Measurements from ENCODE around the gene ANKRD62. TPM values are rescaled to one million over a fixed set of nuclear protein-coding genes. Genes with fewer than 3 reads are reported as not detected.

The ANKRD62 gene
- total RNA-seq, 2 donors from 2014 or later: 13.0 to 14.2 TPM

GRCh38 chr18:12053289-12053688 lies 40.4 kb upstream of the ANKRD62 start:
- no peak for ATAC-seq
- Histone ChIP-seq H3K27me3 (no peaks in the 10 kb centered on the region), H3K36me3 (replicated peaks in 1 of 2; ENCODE audit: insufficient read depth in 1 of 2, low read depth in 2 of 2) (no peaks in the 10 kb centered on the region), H3K27ac (no peak overlapping the region), H3K4me3 (no peak overlapping the region), H3K9me3 (no peaks in the 10 kb centered on the region), H3K4me1 (no peaks in the 10 kb centered on the region)
- intact Hi-C loops (cut with DNase I): no loop called here
- TF ChIP-seq CTCF (IDR thresholded peaks at IDR 0.05) (no peak), POLR2A (IDR thresholded peaks at IDR 0.05) (no peak)
- DNase-seq: no peak
- 46 to 47% methylated on average over 2 of the region's 2 CpGs for WGBS, 2 donors

- DNase-seq (no peak), ATAC-seq (no peak)
- intact Hi-C loops (cut with DNase I): no loop called here
- Histone ChIP-seq H3K4me1 (no peaks in the 10 kb centered on the region), H3K36me3 (replicated peaks in 1 of 2; ENCODE audit: insufficient read depth in 1 of 2, low read depth in 2 of 2) (no peaks in the 10 kb centered on the region), H3K27me3 (no peaks in the 10 kb centered on the region), H3K4me3 (no peak overlapping the region), H3K9me3 (no peaks in the 10 kb centered on the region), H3K27ac (no peak overlapping the region)
- TF ChIP-seq POLR2A (IDR thresholded peaks at IDR 0.05): no peak
- WGBS, 2 donors: 75 to 91% methylated on average over 14 of the region's 14 CpGs
Observed at GRCh38 chr18:12056034-12056883, 37.4 kb upstream of the ANKRD62 start.

GRCh38 chr18:12056884-12057402 lies 36.7 kb upstream of the ANKRD62 start:
- no peak overlapping the region for H3K27ac ChIP-seq
- DNase-seq: no peak
- no peaks in the 10 kb centered on the region for H3K9me3 ChIP-seq
- intact Hi-C loops (cut with DNase I): no loop called here
- H3K4me1 ChIP-seq: no peaks in the 10 kb centered on the region
- no peaks in the 10 kb centered on the region for H3K36me3 ChIP-seq (replicated peaks in 1 of 2; ENCODE audit: insufficient read depth in 1 of 2, low read depth in 2 of 2)
- 75 to 96% methylated on average over 4 to 14 of the region's 14 CpGs for WGBS, 2 donors
- ATAC-seq: no peak
- no peaks in the 10 kb centered on the region for H3K27me3 ChIP-seq
- TF ChIP-seq CTCF (IDR thresholded peaks at IDR 0.05) (no peak), POLR2A (IDR thresholded peaks at IDR 0.05) (no peak)
- H3K4me3 ChIP-seq: no peak overlapping the region

GRCh38 chr18:12057419-12058039 lies 36.1 kb upstream of the ANKRD62 start:
- Histone ChIP-seq H3K4me3 (no peak overlapping the region), H3K27me3 (no peaks in the 10 kb centered on the region), H3K4me1 (no peaks in the 10 kb centered on the region), H3K9me3 (no peaks in the 10 kb centered on the region), H3K36me3 (replicated peaks in 1 of 2; ENCODE audit: insufficient read depth in 1 of 2, low read depth in 2 of 2) (no peaks in the 10 kb centered on the region), H3K27ac (no peak overlapping the region)
- WGBS, 2 donors: 70 to 84% methylated on average over 8 to 14 of the region's 14 CpGs
- ATAC-seq: no peak
- no peak for DNase-seq
- TF ChIP-seq CTCF (IDR thresholded peaks at IDR 0.05) (no peak), POLR2A (IDR thresholded peaks at IDR 0.05) (no peak)
- intact Hi-C loops (cut with DNase I): no loop called here

- ATAC-seq: no peak
- Histone ChIP-seq H3K9me3 (no peaks in the 10 kb centered on the region), H3K4me3 (no peak overlapping the region), H3K4me1 (no peaks in the 10 kb centered on the region), H3K27ac (no peak overlapping the region), H3K27me3 (no peaks in the 10 kb centered on the region), H3K36me3 (replicated peaks in 1 of 2; ENCODE audit: insufficient read depth in 1 of 2, low read depth in 2 of 2) (no peaks in the 10 kb centered on the region)
- WGBS, 2 donors: 79 to 89% methylated on average over 9 to 15 of the region's 16 CpGs
- no peak for TF ChIP-seq POLR2A (IDR thresholded peaks at IDR 0.05)
- no peak for TF ChIP-seq CTCF (IDR thresholded peaks at IDR 0.05)
- intact Hi-C loops (cut with DNase I): no loop called here
- DNase-seq: no peak
Observed at GRCh38 chr18:12059334-12060181, 34.1 kb upstream of the ANKRD62 start.
